HL-60 (cell line): ENCODE data around the gene PINK1.

Source experiments
- DNase-seq, 2 experiments: peaks; one replicate each; pipeline ENCODE4 v3.0.0-alpha.2; 2010 to 2020; ENCODE audit warnings: low read depth in 1 of 2, low spot score in 1 of 2
- H3K27ac ChIP-seq: fragments of 250-450 bp; sonication (Bioruptor Pico); replicated peaks from 2 replicates; pipeline ENCODE4 v1.5.1; 2020; ENCODE audit warnings: mild to moderate bottlenecking, moderate library complexity
- H3K27me3 ChIP-seq: fragments of 250-450 bp; sonication (Bioruptor Pico); 2 replicates; pipeline ENCODE4 v1.5.1; 2021; ENCODE audit warnings: mild to moderate bottlenecking, moderate library complexity; ENCODE audit not compliant: insufficient read depth, poor library complexity, severe bottlenecking
- H3K4me3 ChIP-seq: replicated peaks from 2 replicates; pipeline ENCODE4 v1.5.1; 2011; ENCODE audit warnings: mild to moderate bottlenecking, control low read depth, low read length; ENCODE audit not compliant: insufficient read depth
- GABPA ChIP-seq: IDR thresholded peaks from 2 replicates; pipeline ENCODE4 v1.6.1; 2012; ENCODE audit warnings: low read depth
- POLR2AphosphoS5 ChIP-seq: IDR thresholded peaks from 2 replicates; pipeline ENCODE4 v1.6.1; 2012; ENCODE audit warnings: low read depth
- SPI1 ChIP-seq: IDR thresholded peaks from 2 replicates; pipeline ENCODE4 v1.6.1; 2012; ENCODE audit warnings: low read depth, mild to moderate bottlenecking, borderline replicate concordance
- TF ChIP-seq, protein P1 (sequence below): IDR thresholded peaks from one replicate; pipeline ENCODE4 v1.5.1; 2011; ENCODE audit warnings: low read length, control low read depth, inconsistent platforms; ENCODE audit not compliant: insufficient read depth
- TF ChIP-seq, protein P2 (sequence below): IDR thresholded peaks from 2 replicates; pipeline ENCODE4 v1.6.1; 2012; ENCODE audit warnings: low read depth; ENCODE audit not compliant: insufficient replicate concordance

The PINK1 gene

DNA sequence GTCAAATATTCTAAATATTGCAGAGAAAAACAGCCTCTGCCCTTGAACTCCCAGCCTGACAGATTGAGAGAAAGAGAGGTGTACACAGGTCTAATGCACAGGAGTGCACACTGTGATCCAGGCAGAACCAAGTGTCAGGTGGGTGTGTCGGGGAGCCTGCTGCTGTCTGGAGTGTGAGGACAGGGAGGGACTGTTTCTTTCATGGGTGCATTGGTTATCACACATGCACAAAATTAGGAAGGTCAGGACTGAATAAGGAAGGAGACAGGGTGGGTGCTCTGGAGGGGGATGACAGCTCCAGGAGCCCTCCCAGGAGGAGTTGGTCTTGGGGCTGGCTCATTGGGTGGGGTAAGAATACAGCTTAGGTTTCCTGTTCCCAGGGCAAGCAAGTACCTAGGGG, 13.3 kb upstream of the PINK1 start:
- Histone ChIP-seq H3K4me3 (no peak overlapping the region), H3K27ac (no peak overlapping the region), H3K27me3 (no peaks in the 10 kb centered on the region)
- DNase-seq: no peak
- no peak for TF ChIP-seq SPI1
- TF ChIP-seq POLR2AphosphoS5: no peak
- TF ChIP-seq, protein P1, sequence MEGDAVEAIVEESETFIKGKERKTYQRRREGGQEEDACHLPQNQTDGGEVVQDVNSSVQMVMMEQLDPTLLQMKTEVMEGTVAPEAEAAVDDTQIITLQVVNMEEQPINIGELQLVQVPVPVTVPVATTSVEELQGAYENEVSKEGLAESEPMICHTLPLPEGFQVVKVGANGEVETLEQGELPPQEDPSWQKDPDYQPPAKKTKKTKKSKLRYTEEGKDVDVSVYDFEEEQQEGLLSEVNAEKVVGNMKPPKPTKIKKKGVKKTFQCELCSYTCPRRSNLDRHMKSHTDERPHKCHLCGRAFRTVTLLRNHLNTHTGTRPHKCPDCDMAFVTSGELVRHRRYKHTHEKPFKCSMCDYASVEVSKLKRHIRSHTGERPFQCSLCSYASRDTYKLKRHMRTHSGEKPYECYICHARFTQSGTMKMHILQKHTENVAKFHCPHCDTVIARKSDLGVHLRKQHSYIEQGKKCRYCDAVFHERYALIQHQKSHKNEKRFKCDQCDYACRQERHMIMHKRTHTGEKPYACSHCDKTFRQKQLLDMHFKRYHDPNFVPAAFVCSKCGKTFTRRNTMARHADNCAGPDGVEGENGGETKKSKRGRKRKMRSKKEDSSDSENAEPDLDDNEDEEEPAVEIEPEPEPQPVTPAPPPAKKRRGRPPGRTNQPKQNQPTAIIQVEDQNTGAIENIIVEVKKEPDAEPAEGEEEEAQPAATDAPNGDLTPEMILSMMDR: no peak
- no peak for TF ChIP-seq GABPA
- TF ChIP-seq, protein P2, sequence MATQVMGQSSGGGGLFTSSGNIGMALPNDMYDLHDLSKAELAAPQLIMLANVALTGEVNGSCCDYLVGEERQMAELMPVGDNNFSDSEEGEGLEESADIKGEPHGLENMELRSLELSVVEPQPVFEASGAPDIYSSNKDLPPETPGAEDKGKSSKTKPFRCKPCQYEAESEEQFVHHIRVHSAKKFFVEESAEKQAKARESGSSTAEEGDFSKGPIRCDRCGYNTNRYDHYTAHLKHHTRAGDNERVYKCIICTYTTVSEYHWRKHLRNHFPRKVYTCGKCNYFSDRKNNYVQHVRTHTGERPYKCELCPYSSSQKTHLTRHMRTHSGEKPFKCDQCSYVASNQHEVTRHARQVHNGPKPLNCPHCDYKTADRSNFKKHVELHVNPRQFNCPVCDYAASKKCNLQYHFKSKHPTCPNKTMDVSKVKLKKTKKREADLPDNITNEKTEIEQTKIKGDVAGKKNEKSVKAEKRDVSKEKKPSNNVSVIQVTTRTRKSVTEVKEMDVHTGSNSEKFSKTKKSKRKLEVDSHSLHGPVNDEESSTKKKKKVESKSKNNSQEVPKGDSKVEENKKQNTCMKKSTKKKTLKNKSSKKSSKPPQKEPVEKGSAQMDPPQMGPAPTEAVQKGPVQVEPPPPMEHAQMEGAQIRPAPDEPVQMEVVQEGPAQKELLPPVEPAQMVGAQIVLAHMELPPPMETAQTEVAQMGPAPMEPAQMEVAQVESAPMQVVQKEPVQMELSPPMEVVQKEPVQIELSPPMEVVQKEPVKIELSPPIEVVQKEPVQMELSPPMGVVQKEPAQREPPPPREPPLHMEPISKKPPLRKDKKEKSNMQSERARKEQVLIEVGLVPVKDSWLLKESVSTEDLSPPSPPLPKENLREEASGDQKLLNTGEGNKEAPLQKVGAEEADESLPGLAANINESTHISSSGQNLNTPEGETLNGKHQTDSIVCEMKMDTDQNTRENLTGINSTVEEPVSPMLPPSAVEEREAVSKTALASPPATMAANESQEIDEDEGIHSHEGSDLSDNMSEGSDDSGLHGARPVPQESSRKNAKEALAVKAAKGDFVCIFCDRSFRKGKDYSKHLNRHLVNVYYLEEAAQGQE: no peak

- no peak for DNase-seq
- H3K27ac ChIP-seq: no peak overlapping the region
- no peaks in the 10 kb centered on the region for H3K27me3 ChIP-seq
- TF ChIP-seq, protein P2: no peak
- TF ChIP-seq, protein P1: no peak
- H3K4me3 ChIP-seq: no peak overlapping the region
Measured at GRCh38 chr1:20621012-20621411, 12.2 kb upstream of the PINK1 start.

GRCh38 chr1:20624709-20625108, 8.5 kb upstream of the PINK1 start:
- Histone ChIP-seq H3K27me3 (no peaks in the 10 kb centered on the region), H3K4me3 (no peak overlapping the region), H3K27ac (no peak overlapping the region)
- TF ChIP-seq, protein P2: no peak
- TF ChIP-seq SPI1 (no peak), POLR2AphosphoS5 (no peak), GABPA (no peak)
- TF ChIP-seq, protein P1: no peak
- DNase-seq: no peak
